B cell (primary cell): ENCODE data around the gene NOTCH1.

ENCODE experiments used
- EZH2 ChIP-seq: IDR thresholded peaks from 2 replicates; pipeline ENCODE4 v1.6.1; 2012; ENCODE audit warnings: borderline replicate concordance, low read depth, mild to moderate bottlenecking, moderate library complexity, low read length; ENCODE audit not compliant: insufficient read depth, poor library complexity, severe bottlenecking
- TF ChIP-seq, protein P1 (sequence below): fragments of 200-600 bp; IDR thresholded peaks from one replicate; pipeline ENCODE4 v1.8.0; 2022; ENCODE audit warnings: antibody characterized with exemption, mild to moderate bottlenecking

- TF ChIP-seq, protein P1, sequence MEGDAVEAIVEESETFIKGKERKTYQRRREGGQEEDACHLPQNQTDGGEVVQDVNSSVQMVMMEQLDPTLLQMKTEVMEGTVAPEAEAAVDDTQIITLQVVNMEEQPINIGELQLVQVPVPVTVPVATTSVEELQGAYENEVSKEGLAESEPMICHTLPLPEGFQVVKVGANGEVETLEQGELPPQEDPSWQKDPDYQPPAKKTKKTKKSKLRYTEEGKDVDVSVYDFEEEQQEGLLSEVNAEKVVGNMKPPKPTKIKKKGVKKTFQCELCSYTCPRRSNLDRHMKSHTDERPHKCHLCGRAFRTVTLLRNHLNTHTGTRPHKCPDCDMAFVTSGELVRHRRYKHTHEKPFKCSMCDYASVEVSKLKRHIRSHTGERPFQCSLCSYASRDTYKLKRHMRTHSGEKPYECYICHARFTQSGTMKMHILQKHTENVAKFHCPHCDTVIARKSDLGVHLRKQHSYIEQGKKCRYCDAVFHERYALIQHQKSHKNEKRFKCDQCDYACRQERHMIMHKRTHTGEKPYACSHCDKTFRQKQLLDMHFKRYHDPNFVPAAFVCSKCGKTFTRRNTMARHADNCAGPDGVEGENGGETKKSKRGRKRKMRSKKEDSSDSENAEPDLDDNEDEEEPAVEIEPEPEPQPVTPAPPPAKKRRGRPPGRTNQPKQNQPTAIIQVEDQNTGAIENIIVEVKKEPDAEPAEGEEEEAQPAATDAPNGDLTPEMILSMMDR: no peak
- no peak for TF ChIP-seq EZH2
Measured at GRCh38 chr9:136521537-136521936, 24.3 kb downstream of the NOTCH1 start.
